GM21737 (cell line): ENCODE results near the gene HTR3E.
"Not testable (repeated sequence)": the region's sequence is repeated elsewhere in the genome, so short reads cannot be mapped to it uniquely, and the experiment has no call there.

Source experiments
- ATAC-seq: cut with Tn5 transposase; IDR thresholded peaks from one replicate; pipeline ENCODE4 v1.9.1; 2021; ENCODE audit warnings: mild to moderate bottlenecking, moderate library complexity; ENCODE audit not compliant: unreplicated experiment

Gene HTR3E

GRCh38 chr3:184096811-184097383, at the start of gene HTR3E:
Gene HTR3E (plus strand): TSS chr3:184097064. CDS start chr3:184097530, 466 bp downstream.
- ATAC-seq, result no peak

- no peak for ATAC-seq
Measured at GRCh38 chr3:184050217-184050847, 46.5 kb upstream of the HTR3E start.

- no peak for ATAC-seq
Measured at GRCh38 chr3:184052767-184053166, 44.1 kb upstream of the HTR3E start, which contains the start of gene HTR3C. Gene HTR3C (plus strand): TSS chr3:184053047. CDS start chr3:184053081, 34 bp downstream.

- no peak for ATAC-seq
Measured at GRCh38 chr3:184058029-184058428, 38.8 kb upstream of the HTR3E start.

- ATAC-seq, result no peak
Measured at GRCh38 chr3:184059424-184059823, 37.4 kb upstream of the HTR3E start.

GRCh38 chr3:184062637-184063036, 34.2 kb upstream of the HTR3E start:
- ATAC-seq, result no peak

GRCh38 chr3:184066211-184066610, 30.7 kb upstream of the HTR3E start:
- no peak for ATAC-seq

- ATAC-seq, result no peak
Measured at GRCh38 chr3:184067573-184068055, 29.2 kb upstream of the HTR3E start.

GRCh38 chr3:184068344-184068743, 28.5 kb upstream of the HTR3E start:
- ATAC-seq, result no peak

GRCh38 chr3:184071142-184071541, 25.7 kb upstream of the HTR3E start:
- not testable (repeated sequence) for ATAC-seq

- no peak for ATAC-seq
Measured at GRCh38 chr3:184073621-184074020, 23.2 kb upstream of the HTR3E start.

GRCh38 chr3:184075901-184076300, 21.0 kb upstream of the HTR3E start:
- no peak for ATAC-seq

GRCh38 chr3:184077881-184078280, 19.0 kb upstream of the HTR3E start:
- no peak for ATAC-seq

GRCh38 chr3:184078851-184079250, 18.0 kb upstream of the HTR3E start:
- no peak for ATAC-seq

GRCh38 chr3:184081116-184081830, 15.6 kb upstream of the HTR3E start:
- no peak for ATAC-seq

GRCh38 chr3:184082034-184082433, 14.8 kb upstream of the HTR3E start:
- no peak for ATAC-seq

GRCh38 chr3:184082465-184082864, 14.4 kb upstream of the HTR3E start:
- ATAC-seq, result no peak

- ATAC-seq, result no peak
Measured at GRCh38 chr3:184085389-184085852, 11.4 kb upstream of the HTR3E start.

GRCh38 chr3:184092199-184092598, 4.7 kb upstream of the HTR3E start:
- ATAC-seq, result no peak

GRCh38 chr3:184097556-184097955, 692 bp downstream of the HTR3E start:
- no peak for ATAC-seq

- no peak for ATAC-seq
Measured at GRCh38 chr3:184099806-184100686, 3.2 kb downstream of the HTR3E start.
